NAMALWA (cell line): ENCODE data around the gene GPX3.

Source experiments
- DNase-seq: peaks from one replicate; pipeline ENCODE4 v3.0.0-alpha.2; 2015; ENCODE audit warnings: low spot score

Gene GPX3

DNA sequence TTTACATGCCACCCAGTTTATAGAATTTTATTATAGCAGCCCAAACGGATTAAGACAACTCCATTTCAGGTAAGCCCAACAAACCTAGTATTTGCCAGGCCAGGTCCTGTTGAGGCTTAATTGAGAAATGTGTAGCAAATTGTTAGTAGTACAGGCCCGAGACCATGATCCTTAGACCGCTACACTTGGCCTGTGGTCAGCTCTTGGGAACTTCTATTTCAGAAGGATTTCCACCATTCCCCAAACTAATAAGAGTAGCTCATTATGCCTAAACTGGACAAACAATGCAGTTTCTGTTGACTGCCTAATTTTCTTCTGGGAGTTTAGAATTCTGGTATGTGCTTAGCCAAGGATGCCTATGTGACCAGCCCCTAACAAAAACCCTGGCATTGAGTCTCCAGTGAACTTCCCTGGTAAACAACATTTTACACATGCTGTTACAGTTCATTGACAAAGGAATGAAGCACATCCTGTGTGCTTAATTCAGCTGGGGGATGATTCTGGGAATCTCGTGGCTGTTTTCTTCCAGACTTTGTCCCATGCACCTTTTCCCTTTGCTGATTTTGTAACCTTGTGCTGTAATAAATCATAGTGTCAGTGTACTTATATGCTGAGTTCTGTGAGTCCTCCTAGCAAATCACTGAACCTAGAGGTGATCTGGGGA lies 5.6 kb upstream of the GPX3 start:
- no peak for DNase-seq

DNA sequence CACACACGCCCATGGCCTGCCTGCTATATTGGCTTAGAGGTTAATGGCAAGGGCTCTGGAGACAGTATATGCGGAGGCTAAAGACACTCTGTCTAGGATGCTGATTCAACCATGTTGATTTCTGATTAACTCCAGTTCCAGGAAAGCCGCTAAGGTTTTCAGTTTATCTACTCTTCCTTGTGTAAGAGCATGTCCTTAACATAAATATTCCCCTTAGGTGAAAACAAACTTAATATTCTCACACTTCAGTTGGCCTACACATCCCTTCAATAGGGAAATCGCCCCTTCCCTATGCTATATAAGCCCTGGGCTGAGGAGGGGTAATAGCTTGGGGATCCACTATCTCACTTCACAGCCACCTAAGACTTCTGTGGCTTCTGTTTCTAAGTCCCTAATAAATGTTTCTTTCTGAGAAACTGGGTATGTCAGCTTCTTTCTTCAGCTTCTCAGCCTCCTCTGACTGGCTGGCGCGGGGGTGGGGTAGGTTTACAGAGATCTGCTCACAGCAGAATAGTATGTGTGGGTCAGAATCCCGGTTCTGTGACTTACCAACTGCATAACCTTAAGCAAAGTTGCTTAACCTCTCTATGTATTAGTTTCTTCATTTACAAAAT lies 4.3 kb upstream of the GPX3 start:
- DNase-seq = no peak

DNA sequence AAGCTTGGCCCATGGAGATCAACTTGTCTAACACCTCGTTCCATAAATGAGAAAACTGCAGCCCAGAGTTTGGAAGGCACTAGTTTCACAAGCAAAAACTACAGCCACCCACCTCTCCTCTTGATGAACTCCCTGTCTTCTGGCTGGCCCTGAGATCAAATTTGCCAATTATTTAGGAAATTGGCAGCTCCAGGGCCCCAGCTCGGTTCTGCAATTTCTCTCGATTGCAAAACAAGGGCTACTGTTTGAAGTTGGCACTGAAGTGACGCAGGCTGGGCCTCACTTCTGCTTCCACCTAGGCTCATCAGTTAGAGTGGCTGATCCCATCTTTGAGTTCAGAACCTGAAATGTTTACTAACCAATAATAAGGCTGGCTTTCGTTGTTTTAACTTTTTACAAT lies 3.7 kb upstream of the GPX3 start:
- DNase-seq = no peak

DNA sequence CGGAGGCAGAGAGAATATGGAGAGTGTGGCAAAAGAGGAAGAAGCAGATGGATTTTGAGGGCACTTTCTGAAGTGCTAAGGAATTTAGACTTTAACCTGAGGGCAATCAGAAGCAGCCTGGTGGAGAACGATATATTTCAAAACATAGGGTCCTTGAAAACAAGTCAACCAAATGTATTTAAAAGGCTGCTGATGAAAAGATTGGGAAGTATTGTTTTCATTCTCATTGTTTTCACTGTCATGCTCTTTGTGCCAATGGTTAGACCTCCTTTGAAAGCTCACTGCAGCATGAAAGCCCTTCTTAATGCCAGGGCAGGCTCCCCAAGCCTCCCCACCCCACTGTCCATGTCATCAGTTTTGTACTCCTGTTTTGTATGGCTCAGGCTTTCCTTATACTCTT lies 2.5 kb upstream of the GPX3 start:
- no peak for DNase-seq

DNA sequence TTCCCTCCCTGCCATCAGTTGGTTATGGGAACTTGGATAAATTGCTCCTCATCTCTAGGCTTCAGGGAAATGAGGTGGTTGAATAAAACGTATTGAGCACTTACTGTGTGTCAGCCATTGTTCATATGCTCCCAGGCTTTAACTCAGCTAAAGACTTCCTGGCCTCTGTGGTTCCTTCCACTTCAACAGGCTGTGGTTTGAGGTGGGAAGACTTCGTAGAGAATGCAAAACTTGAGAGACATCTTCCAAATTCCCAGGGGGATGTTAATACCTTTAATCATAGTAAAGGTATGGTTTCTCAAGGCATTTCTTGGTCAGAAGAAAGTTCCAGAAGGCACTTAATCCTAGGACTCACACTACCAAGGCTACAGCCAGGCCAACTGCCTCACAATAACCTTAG lies 1.5 kb upstream of the GPX3 start:
- no peak for DNase-seq

DNA sequence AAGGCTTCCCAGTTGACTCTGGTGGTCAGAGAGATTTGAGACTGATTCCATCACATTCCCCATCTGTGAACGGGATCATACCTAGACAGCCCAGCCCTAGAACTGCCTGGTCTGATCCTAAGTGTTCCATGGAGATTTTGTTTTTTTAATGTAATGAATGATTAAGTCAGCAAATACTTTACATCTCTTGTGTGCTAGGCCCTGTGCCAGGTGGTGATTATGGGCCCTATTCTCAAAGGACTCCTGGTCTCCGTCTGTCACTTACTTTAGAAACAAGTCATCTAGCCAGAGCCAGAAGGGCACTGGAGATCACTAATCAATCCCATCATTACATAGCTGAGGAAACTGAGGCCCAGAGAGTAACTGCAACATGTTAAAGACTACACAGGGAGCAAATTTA lies 1.1 kb upstream of the GPX3 start:
- DNase-seq = no peak

DNA sequence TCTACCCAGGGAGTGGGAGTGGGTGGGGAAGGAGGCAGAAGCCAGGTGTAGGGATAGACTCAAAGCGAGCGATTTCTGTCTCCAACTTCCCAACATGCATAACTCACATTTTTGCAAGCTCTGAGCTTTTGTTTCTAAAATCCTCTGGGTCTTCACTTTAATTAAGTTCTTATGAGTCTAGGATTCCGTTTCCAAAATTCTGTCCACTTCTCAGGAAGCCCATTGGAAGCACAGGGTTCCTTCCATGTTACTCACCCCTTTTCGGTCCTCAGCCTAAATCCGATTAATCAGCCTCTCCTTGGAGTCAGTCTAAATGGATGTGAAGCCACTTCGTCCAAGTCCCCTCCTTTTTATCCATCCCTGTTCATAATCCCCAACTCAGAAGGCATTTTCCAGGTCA lies 1.4 kb downstream of the GPX3 start:
- DNase-seq = no peak

DNA sequence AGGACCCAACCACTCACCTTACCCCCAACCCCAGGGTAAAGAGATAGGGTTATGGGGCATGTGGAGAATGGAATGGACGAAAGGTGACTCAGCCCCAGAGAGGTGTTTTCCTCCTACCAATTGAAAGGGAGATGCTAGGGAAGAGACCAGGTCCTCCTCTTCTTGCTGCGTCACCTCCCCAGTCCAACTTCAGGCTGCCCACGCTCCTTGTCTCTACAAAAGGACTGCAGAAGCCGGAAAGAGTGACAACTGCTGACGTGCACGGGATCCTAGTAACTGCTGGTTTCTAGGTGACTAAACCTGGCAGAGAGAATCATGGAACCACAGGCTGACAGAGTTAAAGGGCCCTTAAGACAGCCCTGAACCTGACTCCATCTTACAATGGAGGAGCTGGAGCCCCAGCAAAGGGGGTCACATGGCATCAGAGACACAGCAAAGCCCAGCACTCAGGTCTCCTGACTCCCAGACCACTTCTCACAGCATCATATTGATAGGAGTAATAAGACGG lies 2.2 kb downstream of the GPX3 start:
- DNase-seq = no peak

DNA sequence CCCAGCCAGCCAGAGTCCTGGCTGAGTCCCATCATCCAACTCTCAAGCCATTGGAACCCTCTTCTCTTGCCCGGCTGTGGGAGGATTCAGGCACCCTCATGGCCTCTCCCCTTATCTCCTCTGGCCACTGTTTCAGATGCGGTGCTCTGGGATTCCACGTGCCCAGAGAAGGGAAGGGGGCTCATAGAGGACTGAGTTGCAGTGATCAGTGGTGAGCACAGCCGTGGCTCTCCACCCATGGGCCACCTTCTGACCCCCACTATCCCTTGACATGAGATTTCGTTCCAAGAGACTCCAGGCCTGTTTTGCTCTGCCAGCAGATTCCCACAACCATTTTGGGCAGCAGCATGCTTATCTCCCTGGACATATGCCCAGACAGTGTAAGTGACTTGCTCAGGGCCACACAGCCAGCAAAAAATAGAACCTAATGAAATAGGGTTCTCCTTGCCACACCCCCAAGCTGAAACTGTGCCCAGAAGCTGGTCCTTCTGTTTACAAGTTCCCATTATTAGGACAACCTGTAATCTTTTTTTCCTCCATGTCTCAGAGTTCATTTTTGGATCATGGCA lies 2.7 kb downstream of the GPX3 start:
- no peak for DNase-seq

DNA sequence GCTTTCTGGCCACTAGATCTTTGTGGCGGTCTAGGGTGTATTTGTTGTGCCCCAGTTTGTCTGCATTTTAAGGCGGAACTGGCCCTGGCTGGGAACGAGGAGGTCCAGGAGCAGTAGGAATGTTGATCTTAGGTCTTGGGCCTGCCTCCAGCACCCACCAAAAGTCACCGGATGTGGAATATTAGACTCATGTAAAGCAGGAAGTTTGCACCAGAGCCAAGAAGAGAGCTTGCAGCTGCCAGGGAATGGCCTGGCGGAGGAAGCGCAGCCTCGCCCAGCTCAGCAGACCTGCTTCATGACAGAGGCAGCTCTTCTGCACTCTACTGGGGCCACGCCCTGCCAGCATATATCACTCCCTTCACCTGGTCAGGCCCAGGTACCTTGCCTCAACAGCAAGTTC lies 3.3 kb downstream of the GPX3 start:
- DNase-seq = no peak

DNA sequence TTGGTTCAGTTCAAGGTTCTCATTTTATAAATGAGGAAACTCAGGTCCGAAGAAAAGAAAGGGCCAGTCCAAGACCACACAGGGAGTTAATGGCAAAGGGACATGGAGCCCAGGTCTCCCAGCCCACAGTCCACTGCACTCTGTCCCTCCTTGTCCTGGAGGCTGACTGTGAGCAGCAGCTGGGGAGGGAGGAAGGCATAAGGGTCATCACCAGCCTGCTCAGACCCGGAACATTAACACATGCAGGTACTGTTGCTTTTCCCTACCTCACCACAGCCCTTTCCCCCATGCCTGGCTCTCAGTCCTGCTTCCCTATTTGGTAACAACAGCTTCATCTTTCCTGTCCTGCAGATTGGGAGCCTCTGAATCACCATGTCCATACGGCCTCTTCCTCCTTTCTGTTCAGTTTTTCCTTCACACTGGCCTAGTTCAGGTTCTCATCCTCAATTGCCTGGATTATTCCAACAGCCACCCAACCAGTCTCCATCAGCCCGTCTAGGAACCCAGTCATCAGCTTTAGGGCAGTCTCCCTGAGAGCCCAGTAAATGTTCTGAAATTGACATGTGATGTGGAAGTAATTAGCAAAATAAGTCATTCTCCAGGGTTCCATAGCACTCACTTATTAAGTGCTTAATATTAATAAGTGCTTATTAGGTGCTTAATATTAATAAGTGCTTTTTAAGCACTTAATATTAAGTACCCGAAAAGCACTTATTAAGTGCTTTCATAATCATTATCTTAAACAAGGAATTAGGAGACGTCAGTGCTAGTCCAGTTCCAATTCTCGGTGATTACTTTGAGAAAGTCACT lies 4.3 kb downstream of the GPX3 start:
- DNase-seq = no peak

DNA sequence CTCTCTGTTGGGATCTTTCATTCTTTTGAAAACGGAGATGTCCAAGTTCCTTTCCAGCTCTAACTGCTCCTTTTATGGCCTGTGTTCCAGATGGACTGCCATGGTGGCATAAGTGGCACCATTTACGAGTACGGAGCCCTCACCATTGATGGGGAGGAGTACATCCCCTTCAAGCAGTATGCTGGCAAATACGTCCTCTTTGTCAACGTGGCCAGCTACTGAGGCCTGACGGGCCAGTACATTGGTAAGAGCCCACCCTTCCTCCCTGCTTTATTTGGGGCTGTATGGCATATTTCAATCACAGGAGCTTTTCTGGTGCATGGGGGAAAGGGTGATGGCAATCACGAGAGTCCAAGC lies 4.8 kb downstream of the GPX3 start:
- no peak for DNase-seq

DNA sequence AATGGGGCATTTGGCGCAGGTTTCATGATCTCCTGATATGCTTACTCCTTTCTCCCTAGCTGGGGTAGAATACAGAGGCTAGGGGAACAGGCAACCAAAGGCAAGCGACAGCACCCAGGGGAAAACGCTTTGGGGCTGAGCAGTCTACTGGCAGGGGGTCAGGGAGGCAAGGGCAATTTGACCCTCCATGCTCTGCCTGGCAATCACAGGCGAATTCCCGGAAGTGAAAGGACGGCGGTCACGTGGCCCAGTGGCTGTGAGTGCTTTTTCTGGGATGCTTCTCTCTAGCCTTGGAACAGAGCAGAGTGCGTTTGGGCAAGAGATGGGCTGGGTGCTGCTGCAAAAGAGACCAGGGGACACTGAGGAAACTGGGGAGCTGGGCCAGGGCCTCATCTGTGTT lies 5.7 kb downstream of the GPX3 start:
- no peak for DNase-seq

DNA sequence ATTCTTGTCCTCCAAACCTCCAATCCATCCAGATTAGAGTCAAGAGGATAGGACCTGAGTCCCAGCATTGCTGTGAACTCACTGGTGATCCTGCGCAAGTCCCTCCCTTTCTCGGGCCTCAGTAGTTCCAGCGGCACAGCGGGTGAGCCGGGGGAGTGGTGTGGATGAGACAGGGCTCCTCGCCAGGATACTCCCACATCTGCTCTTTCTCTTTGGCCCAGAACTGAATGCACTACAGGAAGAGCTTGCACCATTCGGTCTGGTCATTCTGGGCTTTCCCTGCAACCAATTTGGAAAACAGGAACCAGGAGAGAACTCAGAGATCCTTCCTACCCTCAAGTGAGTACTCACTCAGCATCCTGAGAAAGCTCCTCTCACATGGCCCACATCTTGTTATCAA lies 6.3 kb downstream of the GPX3 start:
- no peak for DNase-seq

DNA sequence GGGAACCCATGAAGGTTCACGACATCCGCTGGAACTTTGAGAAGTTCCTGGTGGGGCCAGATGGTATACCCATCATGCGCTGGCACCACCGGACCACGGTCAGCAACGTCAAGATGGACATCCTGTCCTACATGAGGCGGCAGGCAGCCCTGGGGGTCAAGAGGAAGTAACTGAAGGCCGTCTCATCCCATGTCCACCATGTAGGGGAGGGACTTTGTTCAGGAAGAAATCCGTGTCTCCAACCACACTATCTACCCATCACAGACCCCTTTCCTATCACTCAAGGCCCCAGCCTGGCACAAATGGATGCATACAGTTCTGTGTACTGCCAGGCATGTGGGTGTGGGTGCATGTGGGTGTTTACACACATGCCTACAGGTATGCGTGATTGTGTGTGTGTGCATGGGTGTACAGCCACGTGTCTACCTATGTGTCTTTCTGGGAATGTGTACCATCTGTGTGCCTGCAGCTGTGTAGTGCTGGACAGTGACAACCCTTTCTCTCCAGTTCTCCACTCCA lies 7.6 kb downstream of the GPX3 start:
- DNase-seq = no peak

DNA sequence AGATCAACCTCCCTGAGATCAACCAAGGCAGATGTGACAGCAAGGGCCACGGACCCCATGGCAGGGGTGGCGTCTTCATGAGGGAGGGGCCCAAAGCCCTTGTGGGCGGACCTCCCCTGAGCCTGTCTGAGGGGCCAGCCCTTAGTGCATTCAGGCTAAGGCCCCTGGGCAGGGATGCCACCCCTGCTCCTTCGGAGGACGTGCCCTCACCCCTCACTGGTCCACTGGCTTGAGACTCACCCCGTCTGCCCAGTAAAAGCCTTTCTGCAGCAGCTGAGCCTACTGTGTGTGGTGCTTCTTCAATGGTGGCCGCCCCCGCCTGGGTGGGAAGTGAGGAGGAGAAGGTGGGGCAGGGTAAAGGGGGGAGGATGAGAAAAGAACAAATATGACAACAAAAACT lies 8.3 kb downstream of the GPX3 start:
- no peak for DNase-seq

DNA sequence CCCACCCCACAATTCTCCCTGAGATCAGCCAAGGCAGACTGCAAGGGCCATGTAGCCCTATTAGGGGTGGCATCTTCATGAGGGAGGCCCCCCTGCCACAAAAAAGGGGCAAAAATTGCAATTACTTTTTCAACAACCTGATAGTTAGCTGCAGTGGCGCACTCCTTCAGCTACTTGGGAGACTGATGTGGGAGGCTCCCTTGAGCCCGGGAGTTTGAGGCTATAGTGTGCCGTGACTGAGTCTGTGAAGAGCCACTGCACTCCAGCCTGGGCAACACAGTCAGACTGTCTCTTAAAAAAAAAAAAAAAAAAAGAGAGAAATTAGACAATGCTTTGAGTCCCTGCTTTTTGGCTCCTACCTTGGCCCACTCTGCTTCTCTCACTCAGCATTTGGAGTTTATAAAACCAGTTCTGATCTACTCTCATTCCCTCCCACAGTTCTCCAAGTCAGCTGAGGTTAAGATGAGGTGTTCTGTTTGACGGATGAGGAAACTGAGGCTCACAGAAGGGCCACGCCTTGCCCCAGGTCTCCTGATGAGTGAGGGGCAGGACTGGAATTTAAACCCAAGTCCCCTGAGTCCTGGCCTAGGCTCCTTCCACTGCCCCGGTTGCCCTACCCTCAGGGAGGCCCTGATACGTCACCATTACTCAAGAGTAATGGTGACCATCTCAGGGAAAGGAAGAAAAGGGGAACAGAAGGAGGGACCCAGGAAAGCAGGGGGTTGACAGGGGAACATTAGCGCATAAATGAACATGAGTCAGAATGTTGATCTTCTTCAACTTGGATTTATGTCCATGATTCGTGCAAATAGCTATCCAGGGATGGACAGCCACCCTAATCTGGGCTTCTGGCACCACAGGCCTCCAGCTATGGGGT lies 9.0 kb downstream of the GPX3 start:
- DNase-seq = no peak

DNA sequence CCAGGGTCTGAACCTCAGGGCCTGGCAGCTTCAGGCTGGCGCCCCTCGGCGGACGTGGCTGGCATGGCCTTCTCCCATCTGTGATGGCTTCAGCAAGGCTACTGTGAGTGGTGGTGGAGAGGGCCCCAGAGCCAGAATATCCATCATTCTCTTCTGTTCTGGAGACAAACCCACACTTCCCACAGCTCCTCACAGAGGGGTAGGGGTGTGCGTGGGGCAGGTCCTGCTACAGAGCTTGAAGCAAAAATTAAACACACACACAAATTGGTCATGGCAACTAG lies 9.6 kb downstream of the GPX3 start:
- DNase-seq = no peak

DNA sequence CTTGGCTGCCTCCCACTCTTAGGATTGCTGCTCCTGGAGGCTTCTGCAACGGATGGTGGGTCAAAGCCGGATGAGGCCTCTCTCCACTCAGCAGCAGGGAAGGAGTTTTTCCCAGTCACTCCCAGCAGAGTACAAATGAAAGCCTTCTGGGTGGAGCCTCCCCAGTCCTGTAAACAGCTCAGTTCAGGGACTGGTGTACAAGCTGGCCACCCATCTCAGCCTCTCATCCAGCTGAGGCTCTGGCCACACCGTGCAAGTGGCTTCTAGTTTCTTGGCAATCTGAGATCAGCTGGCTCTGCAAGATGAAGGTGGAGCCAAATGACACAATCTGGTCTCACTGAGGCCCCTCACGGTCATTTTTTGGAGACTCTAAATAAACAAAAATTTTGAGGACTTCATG lies 10.0 kb downstream of the GPX3 start:
- DNase-seq = no peak

DNA sequence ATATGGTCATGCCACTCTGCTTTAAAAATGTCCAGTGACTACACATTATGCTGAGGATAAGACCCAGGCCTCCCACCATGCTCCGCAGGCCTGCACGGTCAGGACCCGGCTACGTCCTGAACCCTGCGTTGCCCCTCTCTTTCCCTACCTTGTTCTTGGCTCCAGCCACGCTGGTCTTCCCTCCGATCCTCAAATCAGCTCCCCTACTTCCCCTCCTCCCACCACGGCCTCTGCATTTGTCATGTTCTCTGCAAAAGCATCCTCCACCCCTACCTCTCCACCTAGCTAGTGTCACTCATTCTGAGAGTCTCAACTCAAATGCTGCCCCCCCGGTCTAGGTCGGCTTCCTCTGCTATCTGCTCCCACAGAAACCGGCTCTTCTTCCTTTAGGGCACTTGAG lies 11.2 kb downstream of the GPX3 start:
- no peak for DNase-seq

DNA sequence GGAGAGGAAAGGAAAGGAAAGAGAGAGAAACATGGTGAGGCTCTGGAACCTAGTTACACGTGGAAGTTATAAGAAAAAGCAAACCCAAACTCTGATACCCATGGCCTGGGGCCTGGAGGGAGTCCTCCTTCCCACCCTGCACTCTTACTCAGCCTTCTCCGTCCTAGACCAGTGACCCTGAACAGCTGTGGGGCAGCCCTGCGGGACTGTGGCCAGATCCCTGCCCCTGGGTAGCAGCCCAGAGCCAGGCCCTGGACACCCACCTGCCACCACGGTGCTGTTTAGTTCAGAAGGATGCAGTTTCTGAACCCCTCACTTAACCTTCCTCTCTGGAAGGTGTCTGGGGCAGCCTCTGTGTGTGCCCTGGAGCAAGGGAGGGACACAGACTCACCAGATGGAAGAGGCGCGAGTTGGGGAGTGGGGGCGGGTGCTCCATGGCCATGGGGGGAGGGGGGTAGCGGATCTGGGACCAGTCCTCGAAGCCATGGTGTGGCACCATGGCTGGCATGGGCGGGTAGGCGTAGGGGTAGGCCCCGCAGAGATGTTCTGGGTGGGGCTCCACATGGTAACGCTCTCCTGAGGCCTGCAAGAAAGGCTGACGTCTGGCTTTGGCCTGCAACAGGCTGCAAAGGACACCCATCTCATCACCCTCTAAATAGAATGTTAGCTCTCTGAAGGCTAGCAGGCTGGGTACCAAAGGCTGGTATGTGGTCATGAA lies 13.0 kb downstream of the GPX3 start:
- no peak for DNase-seq
